NCI-H345 (cell line): Measurements from ENCODE around the gene EHMT2.
"Not testable (repeated sequence)": the region's sequence is repeated elsewhere in the genome, so short reads cannot be mapped to it uniquely, and the experiment has no call there.

Experiments
- DNase-seq: peaks from one replicate; lab custom pipeline; 2025; lab: John Stamatoyannopoulos, UW

The EHMT2 gene

DNA sequence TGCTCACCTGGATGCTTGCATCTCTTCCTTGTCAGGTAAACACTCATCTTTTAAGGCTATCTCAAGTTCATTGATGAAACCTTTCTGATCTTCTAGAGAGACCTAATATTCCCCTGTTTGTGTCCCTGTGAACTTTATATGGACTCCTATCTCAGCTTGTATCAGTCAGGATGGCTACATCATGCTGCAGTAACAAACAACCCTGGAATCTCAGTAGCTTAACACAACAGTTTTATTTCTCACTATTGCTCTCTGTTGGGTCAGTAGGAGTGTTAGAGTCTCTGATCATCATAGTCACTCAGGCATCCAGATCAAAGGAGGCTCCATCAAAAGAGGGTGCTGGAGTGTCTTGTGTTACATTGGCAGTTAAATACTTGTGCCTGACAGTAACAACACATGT is 17.9 kb upstream of the EHMT2 start:
- no peak for DNase-seq

DNA sequence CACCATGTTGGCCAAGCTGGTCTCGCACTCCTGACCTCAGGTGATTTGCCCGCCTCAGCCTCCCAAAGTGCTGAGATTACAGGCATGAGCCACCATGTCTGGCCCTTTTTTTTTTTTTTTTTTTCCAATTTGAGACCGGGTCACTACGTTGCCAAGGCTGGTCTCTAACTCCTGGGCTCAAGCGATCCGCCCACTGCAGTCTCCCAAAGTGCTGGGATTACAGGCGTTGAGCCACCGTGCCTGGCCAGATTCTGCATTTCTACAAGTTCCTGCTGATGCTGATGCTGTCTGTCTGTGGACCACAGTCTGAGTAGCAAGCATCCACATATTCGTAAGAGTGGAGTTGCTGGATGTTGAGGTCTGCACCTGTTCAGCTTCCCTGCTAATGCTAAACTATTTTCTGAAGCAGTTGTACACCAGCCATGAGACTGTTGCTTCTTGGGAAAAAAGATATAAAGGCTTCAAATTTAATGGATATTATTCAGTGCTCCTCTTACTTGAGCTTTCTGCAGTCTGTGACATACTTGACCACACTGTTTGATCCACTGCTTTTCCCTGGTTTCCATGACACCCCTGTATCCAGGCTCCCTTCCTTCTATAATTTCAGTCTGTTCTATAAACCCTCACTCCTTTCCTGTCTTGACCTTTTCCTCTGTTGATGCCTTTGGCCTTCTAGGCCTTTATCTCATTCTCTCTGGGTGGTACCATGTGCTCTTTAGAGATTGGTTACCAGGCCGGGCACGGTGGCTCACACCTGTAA is 14.5 kb upstream of the EHMT2 start:
- no peak for DNase-seq

DNA sequence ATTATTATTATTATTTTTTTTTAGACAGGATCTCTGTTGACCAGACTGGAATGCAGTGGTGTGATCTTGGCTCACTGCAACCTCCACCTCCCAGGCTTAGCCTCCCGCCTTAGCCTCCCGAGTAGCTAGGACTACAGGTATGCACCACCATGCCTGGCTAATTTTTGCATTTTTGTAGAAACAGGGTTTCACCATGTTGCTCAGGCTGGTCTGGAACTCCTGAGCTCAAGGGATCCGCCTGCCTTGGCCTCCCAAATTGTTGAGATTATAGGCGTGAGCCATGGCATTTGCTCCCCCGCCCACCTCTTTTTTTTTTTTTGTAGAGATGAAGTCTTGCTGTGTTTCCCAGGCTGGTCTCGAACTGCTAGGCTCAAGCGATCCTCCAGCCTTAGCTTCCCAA is 11.8 kb upstream of the EHMT2 start:
- DNase-seq = not testable (repeated sequence)

DNA sequence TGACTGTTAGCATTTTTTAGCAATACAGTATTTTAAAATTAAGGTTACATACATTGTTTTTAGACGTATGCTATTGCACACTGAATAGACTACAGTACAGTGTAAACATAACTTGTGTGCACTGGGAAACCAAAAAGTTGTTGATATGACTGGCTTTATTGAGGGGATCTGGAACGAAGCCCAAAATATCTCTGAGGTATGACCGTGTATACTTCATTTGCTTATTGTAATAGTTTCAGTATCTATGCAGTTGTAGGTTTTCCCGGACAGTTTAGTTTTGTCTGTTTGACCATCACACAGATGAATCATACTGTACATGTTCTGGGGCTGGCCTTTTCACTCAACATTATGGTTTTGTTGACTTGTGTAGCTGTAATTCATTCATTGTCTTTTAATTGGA is 11.3 kb upstream of the EHMT2 start:
- DNase-seq = no peak

DNA sequence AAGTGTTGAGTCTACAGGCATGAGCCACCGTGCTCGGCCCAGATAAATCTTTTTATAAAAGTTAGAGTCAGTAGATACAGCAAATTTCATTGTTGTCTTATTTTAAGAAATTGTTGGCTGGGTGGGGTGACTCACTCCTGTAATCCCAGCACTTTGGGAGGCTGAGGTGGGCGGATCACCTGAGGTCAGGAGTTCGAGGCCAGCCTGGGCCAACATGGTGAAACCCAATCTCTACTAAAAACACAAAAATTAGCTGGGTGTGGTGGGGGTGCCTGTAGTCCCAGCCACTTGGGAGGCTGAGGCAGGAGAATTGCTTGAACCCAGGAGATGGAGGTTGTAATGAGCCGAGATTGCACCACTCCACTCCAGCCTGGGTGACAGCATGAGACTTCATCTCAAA is 10.8 kb upstream of the EHMT2 start:
- DNase-seq = not testable (repeated sequence)

DNA sequence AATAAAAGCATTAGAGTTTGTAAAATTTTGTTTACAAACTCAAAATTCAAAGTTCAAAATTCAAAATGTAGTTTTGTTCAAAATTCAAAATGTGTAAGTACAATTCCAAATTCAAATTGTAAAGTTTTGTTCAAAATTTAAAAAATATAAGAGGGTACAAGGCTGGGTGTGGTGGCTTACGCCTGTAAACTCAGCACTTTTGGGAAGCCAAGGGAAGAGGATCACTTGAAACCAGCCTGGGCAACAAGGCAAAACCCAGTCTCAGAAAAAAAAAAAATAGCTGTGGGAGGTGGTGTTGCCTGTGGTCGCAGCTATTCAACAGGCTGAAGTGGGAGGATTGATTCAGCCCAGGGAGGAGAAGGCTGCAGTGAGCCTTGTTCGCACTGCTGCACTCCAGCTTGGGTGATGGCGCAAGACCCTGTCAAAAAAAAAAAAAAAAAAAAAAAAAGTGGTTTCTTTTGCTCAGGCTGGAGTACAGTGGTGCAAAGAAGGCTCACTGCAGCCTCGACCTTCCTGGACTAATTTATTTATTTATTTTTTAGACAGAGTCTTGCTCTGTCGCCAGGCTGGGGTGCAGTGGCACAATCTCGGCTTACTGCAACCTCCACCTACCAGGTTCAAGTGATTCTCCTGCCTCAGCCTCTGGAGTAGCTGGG is 9.8 kb upstream of the EHMT2 start:
- DNase-seq = no peak

DNA sequence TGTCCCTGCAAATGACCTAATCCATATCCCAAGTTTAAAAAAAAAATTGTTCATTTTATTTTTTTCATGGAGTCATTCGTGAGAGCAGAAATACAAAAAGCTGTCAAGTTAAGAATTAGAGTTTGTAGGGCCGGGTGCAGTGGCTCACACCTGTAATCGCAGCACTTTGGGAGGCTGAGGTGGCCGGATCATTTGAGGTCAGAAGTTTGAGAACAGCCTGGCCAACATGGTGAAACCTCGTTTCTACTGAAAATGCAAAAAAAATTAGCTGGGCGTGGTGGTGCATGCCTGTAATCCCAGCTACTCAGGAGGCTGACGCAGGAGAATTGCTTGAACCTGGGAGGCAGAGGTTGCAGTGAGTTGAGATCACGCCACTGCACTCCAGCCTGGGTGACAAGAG is 9.2 kb upstream of the EHMT2 start:
- not testable (repeated sequence) for DNase-seq

DNA sequence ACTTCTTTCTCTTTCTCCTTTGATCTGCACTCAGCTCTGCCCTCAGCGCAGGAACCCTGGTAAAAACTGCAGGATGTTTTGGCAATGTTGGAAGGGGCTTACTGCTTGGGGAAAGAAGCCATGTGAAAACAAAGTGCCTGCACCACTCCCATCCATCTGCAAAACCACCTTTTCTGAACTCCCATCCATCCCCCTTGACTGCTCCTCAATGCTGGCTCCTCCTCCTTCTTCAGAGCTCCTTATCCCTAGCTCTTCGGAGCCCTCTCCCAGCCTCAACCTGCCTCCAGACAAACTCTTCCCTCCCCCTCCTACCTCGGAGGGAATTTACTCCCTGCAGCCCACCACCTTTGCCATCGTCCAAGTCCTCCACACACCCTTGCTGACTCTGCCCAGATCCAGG is 8.6 kb upstream of the EHMT2 start:
- DNase-seq = no peak

DNA sequence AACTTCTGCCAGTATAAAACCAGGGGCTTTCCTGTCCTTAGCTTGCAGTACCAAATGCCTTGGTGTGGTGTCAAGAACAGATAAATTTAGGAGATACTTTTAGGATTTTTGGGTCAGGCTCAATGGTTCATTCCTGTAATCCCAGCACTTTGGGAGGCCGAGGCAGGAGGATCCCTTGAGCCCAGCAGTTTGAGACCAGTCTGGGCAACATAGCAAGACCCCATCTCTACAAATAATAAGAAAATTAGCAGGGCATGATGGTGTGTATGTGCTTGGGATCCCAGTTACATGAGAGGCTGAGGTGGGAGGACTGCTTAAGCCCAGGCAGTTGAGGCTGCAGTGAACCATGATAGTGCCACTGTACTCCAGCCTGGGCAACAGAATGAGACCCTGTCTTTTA is 7.5 kb upstream of the EHMT2 start:
- DNase-seq = no peak

DNA sequence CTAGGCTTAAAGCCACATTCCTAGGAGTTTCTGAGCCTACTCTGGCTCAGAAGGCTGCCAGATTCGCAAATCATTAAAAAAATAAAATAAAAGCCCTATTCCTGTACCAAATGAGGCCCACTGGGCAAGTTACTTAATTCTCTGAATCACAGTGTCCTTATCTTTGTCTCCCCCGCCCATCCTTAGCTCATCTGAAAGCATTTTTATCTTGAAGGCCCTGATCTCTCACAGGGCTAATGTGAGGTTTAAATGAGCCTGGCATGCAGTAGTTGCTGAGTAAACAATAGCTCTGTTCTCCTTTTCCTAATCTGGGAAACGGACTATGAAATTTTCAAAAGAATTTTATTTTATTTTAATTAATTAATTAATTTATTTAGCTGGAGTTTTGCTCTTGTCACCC is 6.5 kb upstream of the EHMT2 start:
- no peak for DNase-seq

DNA sequence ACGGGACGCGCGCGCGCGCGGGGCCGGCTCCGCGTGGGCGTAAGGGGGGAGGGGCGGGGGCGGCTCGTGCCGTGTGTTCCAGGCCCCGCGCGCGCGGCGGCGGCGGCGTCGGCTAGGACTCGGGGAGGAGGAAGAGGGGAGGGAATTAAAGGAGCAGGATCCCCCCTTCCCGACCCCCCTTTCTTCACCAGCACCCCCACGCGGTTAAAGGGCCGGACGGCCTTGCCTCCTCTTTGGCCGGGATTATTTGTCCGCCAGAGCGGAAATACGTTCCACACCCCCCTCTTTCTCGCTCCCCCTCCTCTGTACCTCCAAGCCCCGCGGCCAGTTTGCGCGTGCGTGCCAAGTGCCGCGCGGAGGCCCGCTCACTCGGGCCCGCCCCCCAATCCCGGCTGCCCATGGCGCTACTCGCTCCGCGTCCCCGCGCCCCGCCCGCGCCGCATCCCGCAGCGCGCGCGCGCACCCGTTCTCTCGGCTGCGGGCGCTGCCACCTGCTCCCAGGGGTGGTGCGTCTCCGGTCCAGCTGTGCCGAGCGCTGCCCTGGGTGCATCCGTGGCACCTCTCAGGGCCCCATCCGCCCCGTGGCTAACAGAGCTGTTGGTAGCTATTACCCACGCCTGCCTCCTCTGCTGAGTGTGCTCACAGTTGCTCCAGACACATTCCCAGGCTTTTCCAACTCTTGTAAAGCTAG is 4.6 kb upstream of the EHMT2 start, which contains the start of gene ZBTB12:
Gene ZBTB12, minus strand, starts transcription at position 134 of the 691 bp plus-strand sequence. CDS start 781 bp downstream, outside the sequence.
- peak; percentile 97 for DNase-seq

DNA sequence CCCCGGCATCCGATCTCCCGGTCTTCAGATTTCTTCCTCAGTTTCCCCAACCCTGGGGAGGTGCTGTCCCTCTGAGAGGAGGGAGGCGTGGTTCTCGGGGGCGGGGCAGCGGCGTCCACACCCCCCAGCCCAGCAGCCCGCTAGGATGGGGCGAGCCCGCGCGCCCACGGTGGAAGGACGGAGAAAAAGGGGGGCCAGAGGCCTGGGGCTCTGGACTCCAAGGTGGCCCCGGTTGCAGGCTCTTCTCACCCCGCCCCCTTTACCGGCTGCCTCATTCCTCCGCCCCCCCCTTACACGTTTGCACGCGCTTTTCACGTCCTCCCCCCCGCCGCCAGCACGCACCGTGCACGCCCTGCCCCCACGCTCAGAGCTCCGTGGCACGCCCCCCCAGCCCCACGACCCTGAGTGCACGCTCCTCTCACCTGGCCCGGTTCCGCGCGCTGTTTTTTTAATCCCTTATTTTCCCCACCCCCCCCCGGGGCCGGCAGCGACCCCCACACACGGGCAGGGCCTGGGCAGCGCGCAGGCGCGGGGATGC is 4.0 kb upstream of the EHMT2 start:
- DNase-seq = peak; percentile 59

DNA sequence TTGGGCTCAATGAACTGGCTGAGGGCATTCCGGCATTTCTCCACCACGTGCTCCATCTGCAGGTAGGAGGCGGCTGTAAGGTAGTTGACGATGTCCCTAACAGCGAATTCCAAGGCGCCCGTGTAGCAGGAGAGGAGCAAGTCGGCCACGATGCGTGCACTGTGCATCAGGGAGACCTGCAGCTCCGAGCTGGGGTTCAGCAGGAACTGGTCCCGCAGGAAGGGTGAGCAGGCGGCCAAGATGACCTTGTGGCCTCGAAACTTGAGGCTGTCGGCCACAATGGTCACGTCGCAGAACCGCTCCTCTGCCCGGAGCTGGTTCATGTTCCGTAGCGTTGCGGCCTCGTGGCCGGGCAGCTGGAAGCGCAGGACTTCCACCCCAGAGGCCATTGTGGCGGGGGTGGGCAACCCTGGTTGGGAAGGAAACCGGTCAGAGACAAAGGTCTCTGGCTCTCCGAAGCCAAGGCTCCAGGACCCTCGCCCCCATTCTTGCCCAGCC is 3.5 kb upstream of the EHMT2 start:
- no peak for DNase-seq

DNA sequence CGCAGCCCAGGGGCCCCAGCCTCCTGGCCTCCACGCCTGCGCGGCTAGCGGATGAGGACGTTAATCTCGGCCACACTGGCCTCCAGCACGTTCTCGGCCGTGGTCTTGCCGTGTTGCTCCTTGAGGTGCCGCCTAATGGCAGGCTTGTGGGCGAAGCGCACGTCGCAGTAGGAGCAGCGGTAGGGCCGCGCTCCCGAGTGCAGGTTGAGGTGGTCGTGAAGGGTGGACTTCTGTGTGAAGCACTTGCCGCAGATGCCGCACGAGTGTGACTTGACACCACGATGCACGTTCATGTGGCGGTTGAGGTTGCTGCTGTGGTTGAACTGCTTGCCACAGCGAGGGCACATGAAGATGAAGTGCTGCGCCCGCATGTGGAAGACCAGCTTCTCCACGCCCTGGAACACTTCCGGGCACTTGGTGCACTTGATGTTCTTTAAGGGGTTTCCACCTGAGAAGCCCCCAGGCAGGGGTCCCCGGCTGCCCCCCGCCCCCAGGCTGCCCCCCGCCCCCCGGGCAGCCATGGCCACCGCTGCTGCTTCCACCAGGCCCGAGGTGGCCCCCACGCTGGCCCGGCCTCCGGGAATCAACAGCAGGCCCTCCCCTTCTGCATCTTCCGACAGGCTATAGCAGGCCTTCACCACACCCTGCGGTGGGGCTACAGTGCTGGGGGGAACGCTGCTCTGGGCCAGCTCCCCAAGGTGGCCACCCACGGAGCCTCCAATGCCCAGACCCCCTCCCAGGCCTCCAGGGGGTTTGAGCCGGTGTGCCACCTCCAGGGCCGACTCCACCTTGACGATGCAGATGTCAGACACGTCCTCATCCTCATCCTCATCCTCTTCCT is 2.6 kb upstream of the EHMT2 start:
- DNase-seq = no peak

DNA sequence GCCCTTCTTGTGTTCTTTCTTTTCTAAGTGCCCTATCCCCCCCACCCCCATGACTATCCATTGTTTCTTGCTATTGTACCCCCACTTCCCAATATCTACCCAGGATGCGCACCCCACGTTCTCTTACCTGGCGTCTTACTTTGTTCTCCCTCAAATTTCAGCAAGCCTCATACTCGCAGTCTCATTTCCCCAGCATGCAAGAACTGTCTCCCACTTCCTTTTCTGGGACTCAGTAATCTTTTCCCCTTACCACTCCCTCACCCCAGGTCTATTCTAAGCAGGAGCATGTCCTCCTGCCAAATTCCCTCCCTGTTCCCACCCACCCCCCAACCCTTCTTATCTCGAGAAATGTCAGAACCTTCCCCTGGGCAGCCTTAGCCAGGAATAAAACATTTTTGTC is 1.7 kb upstream of the EHMT2 start:
- DNase-seq = no peak

DNA sequence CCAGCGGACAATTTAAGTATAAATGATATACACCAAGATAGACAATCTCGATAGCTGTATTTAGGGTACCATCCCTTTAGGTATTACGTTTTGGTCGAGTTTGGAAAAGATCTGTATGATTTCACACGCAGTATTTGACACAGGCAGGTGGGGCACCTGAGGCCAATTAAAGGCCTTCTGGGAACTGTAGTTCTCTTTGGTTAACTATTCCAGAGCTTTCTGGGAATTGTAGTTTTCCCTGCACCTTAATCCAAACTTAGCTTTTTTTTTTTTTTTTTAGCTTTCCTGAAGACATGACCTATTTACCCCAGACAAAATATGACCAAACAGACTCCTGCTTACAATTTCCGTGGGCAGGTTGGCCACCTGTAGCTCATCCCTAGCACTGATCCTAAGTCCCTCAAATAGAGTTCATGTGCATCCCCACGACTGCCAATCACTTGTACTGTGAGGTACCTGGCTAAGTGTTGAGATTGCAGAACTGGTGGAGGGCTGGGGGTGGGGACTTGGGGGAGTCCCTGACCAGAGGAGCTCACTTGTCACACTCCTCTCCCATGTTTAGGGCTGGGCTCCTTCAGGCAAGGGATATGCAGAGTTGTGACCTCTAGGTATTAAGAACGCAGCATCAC is 999 bp upstream of the EHMT2 start:
- DNase-seq = peak; percentile 66

DNA sequence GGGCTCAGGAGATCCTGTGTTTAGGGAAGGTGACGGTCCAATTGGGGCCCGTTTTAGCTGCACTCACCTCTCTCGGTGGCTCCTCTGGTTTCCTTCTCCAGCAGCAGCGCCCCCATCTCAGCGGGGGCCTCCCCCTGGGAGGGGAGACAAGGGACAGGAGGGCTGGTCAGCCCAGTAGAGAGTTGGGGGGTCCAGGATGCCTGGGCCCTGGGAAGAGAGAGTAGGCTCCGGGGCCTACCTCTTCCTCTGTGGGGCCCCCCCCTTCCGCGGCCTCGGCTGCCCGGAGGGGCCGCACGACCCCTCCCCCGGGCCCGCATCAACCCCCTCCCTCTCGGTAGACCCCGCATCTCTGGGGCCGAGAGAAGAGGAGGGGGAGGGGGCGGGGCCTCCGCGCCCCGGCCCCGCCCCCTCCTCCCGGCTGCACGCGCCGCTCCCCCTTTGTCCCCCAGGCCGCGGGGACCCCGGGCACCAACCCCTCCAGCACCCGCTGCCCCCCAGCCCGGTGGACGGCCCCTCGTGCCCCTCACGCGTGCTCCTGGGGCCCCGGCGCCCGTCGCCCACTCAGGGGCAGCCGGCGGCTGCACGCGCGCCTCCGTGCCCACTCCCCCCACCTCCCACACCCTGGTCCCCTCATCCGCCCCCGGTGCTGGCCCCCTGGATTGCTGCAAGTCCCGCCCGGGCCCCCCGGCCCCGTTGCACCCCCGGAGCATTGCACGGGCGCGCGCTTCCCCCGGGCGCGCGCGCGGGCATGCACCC is 464 bp downstream of the EHMT2 start:
- no peak for DNase-seq

DNA sequence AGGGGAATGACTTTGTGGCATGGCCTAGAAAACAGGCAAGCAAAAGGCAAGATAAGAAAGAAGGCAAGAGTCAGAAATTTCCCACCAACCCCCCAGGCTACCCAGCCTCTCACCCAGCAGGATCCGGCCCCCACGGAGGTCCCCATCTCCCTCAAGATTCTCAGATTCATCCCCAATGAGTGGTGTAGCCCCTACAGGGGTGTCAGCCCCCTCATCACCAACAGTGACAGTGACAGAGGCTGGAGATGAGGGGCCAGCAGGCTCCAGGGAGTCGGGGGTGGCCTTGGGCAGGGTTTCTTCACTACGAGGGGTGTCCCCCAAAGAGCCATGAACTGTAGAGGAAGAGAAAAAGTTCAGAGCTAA is 1.0 kb downstream of the EHMT2 start:
- DNase-seq = no peak

DNA sequence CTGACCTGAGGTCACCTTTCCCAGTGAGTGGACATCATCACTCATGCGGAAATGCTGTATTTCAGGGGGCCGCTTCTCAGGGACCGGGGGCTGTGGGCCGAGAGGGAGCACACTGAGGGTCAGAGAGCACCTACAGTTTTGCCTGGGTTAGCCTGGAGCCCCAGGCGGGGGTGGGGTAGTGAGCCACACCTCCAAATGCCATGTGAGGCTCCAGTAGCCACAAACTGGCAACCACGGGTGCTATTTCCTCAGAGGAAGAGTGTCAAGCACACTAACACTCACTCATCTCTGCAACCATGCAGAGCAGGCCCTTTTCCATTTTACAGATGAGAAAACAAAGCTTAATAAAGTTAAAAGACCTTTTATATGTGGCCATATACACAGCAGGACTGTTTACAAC is 4.7 kb downstream of the EHMT2 start:
- no peak for DNase-seq

DNA sequence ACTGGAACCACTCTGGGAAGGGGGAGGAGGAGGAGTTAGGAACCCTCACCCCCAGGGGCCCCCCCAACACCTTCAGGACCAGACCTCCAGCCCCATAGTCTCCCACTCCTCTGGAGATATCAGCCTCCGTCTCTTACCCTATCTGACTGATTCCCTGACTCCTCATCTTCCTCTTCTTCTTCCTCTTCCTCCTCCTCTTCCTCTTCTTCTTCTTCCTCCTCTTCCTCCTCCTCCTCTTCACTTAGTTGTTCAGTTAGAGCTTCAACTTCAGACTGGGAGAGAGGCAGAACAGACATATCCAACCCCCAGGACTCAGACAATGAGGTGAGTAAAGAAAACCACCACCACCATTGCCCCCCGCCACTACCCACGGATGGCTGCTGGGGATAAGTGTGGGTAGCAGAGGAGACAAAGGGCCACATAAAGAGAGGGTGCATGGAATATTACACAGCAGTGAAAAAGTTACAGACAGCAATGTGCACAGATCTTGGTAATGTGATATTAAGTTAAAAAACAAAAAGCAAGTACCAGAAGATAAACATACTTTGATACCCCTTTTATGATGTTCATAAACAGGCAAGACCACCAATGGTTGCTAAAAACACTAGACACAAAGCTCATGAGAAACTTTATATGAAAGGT is 8.0 kb downstream of the EHMT2 start:
- no peak for DNase-seq
